Hair follicle dermal papilla cell (primary cell): ENCODE measurements around the gene BHLHA15. TPM values are rescaled to one million over a fixed set of nuclear protein-coding genes. Genes with fewer than 3 reads are reported as not detected.

Experiments used
- total RNA-seq: library from RNA; depleted of rRNA; stranded (reverse); fragments of >200 nt; gene quantifications from 2 replicates; pipeline ENCODE4 v1.2.3, GENCODE V29; 2012

BHLHA15 gene
- not detected in 2 replicates for total RNA-seq

GRCh38 chr7:98211221-98211675 is at the start of gene BHLHA15:
BHLHA15 (plus strand) TSS chr7:98211439; CDS start chr7:98212310, 871 bp downstream.

DNA sequence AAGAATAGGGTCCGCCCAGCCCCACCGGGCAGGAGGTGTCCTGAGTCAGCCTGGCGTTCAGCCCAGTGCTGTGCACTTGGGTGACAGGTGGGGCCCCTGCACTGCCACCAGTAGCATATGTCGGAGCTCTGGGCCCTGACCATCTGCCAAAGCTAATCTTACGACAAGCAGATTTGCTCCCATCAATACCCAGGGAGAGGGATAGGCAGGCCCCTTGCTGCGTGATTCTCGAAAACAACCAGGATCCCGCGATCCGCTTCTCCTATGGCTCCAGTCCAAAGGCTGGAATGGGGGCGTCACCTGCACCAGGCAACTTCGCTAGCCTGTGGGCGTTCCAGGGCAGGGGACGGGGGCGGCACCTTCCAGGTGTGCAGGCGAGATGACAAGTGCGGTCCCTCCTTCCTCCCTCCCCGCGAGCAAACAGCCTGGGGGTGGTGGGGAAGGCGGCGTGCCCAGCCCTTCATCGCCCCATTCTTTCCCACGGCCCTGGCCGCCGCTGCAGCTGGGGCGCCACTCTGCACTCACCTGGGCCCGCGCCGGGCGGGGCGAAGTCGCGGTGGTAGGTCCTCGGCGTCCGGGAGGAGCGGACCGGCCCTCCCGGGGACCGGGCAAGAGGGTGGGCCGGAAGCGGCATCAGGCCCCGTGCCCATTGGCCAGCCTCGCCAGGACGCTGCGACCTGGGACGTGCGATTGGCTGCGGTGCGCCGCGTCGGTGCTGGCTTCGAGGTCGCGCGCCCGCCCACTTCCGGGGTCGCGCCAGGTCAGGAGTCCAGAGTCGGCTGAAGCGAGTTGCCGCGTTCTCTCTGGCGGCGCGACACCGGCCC is 40.6 kb downstream of the BHLHA15 start, which contains the start of gene TECPR1:
Gene TECPR1, minus strand, starts transcription at position 632 of the 824 bp plus-strand sequence. CDS start 6,086 bp downstream, outside the sequence.

Other genes starting within 250 kb of the BHLHA15 start
- not detected in 2 replicates for gene OCM2, start 221.2 kb upstream of the BHLHA15 start, total RNA-seq
- 11.2 and 11.8 TPM in 2 replicates for gene LMTK2, start 104.6 kb upstream of the BHLHA15 start, total RNA-seq
- gene TECPR1, start 40.8 kb downstream of the BHLHA15 start, total RNA-seq: 22.5 and 28.6 TPM in 2 replicates
- 62.6 and 62.7 TPM in 2 replicates for gene BRI3, start 70.2 kb downstream of the BHLHA15 start, total RNA-seq
- 5.8 and 6.7 TPM in 2 replicates for gene BAIAP2L1, start 189.7 kb downstream of the BHLHA15 start, total RNA-seq